Femur (tissue), 1 donor: ENCODE measurements around the gene FBLN5.

Experiments used
- DNase-seq: peaks from one replicate; pipeline ENCODE4 v3.0.0-alpha.2; 2017

FBLN5 gene

GRCh38 chr14:91945751-91946621 lies 1.5 kb downstream of the FBLN5 start:
- DNase-seq: peak; percentile 33

- no peak for DNase-seq
These were observed 4.5 kb downstream of the FBLN5 start for GRCh38 chr14:91942946-91943345.

GRCh38 chr14:91942128-91942527 lies 5.4 kb downstream of the FBLN5 start:
- DNase-seq: no peak

DNA sequence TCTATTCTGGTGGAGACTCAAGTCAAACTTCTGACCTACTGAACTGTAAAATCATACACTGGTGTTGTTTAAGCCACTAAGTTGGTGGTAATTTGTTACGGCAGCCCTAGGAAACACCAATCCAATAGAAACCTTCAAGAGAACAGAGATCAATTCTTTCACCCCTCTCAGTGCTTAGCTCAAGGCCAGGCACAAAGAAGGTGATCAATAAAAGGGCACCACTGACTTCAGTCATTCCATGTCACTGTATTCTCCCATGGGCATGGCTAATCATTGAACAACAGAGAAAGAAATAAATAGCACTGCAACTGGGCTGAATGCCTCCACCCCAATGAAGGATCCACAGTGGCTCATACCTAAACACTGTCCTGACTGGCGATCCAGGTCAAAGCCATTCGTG lies 7.3 kb downstream of the FBLN5 start:
- DNase-seq: no peak

GRCh38 chr14:91935586-91935985 lies 11.9 kb downstream of the FBLN5 start:
- no peak for DNase-seq

DNA sequence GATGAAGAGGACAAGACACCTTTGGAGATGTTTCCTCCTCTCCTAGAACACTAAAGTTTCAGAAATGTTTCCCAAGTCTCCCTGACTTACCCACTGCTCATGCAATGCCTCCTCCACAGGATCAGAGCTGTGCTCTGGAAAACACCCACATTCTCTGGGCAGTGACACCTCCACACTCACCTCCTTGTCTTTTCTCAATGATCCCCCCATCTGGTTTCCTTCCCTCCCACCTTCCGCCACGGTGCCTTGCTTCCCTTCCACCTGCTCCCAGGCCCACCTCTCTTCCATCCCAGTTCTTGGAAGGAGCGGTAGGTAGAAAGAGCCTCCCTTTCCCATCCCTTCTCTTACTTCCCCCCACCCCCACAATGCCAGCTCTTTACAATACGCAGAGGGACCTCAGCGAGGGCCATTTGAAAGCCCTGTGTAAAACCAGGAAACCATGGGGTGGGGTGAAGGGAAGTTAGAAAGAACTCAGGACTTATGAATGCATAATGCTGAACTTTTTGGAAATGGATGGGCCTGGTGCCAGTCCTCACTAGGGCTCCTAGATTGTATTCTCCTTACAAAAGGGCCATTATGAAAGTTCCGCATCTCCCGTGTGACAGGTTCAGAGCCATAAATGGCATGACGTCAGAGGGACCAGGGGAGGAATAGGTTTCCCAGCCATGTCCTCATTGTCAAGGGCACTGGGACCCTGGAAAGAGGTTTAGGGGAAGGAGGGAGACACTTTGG lies 12.8 kb downstream of the FBLN5 start:
- DNase-seq: no peak

DNA sequence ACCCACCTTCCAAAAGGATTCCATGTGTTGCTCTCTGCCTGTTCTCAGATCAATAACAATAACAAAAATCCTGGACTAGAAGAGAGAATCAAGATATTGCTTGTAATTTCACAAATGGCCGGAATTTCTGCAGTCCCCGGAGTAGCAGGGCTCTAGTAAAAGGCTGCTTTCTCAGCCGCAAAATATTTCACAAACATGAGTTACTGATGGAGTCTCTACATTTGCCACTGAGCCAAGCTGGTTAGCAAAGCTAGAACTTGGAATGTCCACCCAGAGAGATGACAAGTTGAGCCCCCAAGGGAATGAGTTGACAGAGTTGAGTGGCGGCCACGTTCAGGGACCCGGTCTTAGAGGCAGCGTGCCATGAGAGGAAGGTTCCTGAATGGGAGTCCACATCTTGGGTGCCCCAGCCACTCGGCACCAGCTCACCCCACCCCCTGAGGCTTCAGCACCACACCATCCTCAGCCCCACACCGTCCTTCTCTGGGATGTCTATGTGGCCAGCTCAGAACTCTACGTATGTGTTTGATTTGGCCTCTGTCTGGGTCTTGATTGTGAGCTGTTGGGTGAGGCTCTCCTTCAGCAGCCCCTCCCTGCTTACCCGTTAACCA lies 15.9 kb downstream of the FBLN5 start:
- no peak for DNase-seq

DNA sequence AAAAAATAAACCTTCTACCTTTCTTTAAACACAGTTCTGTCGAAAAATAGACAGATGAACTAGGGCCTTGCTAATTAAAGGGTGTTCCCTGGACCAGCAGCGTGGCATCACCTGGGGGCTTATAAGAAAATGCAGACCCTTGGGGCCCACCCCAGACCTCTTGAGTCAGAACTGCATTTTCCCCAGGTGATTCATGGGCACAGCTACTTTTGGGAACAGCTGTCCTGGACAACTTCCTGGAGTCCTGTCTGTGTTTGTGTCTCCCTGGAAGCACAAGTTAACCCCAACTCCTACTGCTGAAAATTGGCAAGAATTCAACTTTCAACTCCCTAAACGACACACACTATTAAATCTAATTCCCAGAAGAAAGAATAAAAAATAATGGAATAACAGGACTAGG lies 17.8 kb downstream of the FBLN5 start:
- DNase-seq: no peak

GRCh38 chr14:91927800-91928199 lies 19.7 kb downstream of the FBLN5 start:
- DNase-seq: no peak

DNA sequence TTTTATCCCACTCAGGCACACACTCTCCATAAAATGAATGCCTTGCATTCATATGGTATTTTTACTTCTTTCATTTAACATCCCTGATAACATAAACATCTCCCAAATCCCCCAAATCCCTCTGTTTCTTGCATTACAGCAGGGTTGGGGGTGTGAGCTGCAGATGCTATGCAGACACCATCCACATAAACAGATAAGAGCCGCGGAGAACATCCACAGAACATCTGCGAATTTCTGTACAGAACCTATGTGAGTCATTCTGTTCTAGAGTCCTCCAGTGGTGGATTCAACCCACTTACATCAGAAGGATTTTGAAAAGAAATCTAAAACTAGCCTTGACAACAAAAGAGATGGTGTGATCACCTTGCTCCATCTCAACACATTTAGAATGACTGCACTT lies 20.3 kb downstream of the FBLN5 start:
- no peak for DNase-seq

GRCh38 chr14:91926131-91926890 lies 21.2 kb downstream of the FBLN5 start:
- DNase-seq: no peak

DNA sequence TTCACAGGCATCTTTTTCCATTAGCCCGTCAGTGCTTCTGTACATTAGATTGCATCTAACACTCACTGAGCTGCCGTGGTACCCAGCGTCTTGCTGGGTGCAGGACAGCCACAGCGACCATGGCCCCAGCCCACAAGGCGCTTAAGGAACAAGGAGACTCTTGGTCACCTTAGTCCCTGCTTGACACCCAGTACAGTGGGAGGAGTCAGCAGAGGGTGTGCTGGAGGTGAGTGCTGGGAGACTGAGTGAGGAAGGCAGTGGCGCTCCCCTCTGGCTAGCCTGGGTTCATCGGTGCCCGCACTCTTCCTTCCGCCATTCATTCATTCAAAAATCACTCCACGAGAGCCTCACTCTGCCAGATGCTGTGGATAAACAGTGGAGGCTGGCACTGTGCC lies 21.8 kb downstream of the FBLN5 start:
- no peak for DNase-seq

GRCh38 chr14:91925001-91925726 lies 22.3 kb downstream of the FBLN5 start:
- peak; percentile 71 for DNase-seq

DNA sequence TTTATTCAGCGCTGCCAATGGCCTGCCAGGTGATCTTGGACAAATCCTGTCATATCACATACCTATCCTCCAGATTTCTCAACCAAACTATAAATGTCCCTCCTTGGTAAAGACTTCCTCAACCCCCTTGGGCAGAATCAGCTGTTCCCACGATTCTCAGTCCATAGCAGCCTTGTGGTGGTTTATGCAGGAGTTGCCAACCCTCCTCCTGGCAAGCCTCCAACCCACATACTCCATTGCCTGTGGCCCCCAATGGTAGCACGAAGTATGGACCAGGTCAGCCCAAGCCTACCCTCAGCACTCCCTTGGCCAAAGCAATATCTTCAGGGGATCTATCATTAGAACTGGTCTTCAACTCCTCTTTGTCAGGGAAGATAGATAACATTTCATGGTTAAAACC lies 27.0 kb downstream of the FBLN5 start:
- no peak for DNase-seq

- DNase-seq: no peak
These were observed 27.7 kb downstream of the FBLN5 start for GRCh38 chr14:91919814-91920213.

- DNase-seq: peak; percentile 40
These were observed 29.2 kb downstream of the FBLN5 start for GRCh38 chr14:91918186-91918883.

DNA sequence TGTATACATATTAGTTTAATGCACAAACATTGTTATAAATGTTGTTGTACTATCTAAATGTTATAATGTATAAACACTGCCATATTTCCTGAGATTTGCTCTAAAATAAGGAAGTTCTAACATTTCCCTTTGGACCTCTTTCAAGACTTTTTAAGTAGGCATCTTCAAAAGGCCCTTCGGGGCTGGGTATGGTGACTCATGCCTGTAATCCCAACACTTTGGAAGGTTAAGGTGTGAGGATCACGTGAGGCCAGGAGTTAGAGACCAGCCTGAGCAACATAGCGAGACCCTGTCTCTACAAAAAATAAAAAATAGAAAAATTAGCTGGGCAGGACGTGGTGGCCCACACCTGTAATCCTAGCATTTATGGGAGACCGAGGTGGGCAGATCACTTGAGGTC lies 35.5 kb downstream of the FBLN5 start:
- DNase-seq: no peak

GRCh38 chr14:91911474-91912032 lies 35.9 kb downstream of the FBLN5 start:
- DNase-seq: no peak

DNA sequence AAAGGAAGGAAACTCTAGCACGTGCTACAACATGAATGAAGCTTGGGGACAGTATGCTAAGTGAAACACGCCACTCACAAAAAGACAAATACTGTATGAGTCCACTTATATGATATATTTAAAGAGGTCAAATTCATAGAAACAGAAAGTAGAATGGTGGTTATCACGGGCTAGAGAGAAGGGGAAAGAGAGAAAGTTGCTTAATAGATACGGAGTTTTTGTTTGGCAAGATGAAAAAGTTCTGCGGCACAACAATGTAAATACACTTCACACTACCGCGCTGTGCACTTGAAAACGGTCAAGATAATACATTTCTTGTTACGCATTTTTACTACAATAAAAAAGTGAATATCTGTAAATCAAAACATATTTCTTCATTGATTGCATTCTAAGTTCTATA lies 37.3 kb downstream of the FBLN5 start:
- no peak for DNase-seq

DNA sequence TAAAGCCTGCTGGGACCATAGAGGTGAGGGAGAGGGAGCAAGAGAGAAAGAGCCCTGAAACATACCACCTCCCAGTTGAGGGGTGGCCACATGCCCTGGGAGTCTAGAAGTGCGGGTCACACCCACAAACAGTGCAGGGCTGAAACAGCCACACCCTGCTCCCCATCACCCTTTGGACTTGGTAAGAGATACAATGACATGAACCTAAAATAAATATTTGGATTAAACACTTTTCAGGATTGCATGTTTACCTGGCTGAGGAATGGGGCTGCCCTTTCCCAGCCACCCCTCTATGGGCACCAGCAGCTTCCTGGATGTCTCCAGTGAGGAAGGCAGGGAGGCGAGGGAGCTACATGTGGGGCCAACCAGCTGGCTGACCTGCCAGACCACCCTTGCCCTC lies 41.1 kb downstream of the FBLN5 start:
- DNase-seq: no peak

DNA sequence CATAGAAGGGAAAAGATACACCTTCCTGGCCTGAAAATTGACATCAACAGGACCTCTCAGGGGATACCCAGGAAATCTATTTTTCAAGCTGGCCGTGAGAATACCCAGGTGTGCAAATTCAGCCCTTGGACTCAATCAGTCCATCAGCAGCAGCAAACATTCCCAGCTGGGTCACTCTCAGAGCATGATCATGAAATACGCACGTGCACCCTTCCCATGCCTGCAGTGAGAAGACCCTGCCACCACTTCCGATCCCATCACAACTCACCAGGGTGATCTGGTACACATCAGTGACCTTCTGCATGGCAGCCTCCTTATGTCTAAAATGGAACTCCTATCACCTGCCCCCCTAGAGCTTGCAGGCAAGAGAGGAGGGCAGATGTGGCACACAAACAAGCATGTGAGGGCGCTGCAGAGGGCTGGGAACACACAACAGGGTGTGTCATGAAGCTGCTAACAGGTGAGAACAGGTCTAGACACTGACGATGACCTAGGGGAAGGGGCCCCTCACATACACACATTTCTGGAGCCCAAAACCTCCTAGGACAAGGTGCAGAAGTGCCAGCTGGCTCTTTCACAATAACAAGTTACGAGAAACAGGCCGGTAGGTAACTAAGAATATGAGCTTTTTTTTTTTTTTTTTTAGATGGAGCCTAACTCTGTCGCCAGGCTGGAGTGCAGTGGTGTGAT lies 42.4 kb downstream of the FBLN5 start:
- DNase-seq: no peak
